ENCODE measurements around the gene TINAGL1.

The TINAGL1 gene

DNA sequence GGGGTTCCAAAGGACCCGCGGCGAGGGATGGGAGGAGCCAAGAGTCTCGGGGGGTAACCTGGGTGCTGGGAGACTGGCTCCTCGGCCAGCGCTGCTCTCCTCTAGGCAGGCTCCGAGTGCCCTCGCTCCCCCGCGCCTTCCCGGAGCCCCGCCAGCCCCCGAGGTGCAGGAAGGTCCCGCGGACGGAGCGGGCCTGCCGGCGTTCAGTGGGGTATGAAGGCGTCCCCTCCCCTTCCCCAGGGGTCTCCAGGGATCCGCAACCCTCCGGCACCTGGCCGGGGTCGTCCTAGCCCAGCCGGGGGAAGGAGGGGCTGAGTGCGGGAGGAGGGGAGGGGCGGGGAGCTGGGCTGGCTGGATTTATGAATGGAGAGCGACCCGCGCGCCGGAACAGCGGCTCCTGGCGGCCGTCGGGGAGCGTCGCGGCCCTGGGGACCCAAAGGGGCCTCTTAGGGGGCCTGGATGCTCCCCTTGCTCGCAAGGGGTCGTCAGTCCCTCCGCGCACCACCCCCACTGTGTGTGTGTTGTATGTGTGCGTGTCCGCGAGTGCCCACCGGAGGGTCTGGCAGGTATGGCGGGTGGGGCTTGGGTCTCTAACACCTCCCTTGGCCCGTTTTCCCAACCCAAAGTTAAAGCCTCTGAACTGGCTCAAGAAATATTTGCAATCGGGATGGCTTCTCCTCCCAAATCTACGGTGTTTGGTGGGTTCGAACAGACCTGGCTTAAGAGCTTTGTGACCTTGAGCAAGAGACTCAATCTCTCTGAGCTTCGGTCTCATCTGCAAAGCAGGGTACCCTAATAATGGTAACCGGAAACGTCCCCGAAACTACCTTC is 41.8 kb downstream of the TINAGL1 start:
- Histone ChIP-seq H3K9me3 (no peaks in the 10 kb centered on the region), H3K27ac (peak overlapping the region; percentile 81), H3K36me3 (no peaks in the 10 kb centered on the region), H4K20me1 (no peaks in the 10 kb centered on the region), H3K4me2 (peak overlapping the region; percentile 98), H3K4me1 (peaks cover 55% of the 10 kb centered on the region), H3K4me3 (peak overlapping the region; percentile 74), H3K9ac (peak overlapping the region; percentile 79), H3K27me3 (peaks cover 8% of the 10 kb centered on the region; the same call in 1 of the 2 replicates)
- no peak for TF ChIP-seq Cebpa-rat (IDR thresholded peaks at IDR 0.05)

DNA sequence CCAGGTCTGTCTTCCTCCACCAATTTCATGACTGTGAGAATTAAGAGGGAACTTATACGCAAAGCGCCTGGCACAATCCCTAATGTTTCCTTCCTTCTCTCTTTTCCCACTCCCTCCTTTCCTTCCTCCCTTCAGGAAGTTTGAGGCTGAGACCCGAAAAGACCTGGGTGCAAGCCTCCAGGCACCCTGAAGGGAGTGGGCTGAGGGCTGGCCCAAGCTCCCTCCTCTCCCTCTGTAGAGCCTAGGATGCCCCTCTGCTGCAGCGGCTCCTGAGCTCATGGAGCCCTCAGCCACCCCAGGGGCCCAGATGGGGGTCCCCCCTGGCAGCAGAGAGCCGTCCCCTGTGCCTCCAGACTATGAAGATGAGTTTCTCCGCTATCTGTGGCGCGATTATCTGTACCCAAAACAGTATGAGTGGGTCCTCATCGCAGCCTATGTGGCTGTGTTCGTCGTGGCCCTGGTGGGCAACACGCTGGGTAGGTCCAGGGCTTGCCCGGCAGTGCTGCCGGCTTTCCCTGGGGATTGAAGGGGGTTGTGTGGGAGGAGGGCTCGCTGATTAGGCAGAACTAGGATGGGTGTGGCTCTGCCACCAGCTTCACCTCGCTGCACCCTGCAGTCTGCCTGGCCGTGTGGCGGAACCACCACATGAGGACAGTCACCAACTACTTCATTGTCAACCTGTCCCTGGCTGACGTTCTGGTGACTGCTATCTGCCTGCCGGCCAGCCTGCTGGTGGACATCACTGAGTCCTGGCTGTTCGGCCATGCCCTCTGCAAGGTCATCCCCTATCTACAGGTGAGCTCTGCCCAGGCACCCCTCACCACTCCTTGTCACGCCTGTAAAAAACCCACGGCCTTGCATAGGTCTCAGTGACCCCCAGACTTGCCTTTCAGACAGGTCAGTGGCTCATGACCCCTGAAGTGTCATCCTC is 42.9 kb downstream of the TINAGL1 start:
- Histone ChIP-seq H3K27ac (peak overlapping the region; percentile 32; the same call in 1 of the 2 replicates), H3K27me3 (peaks cover 8% of the 10 kb centered on the region; the same call in 1 of the 2 replicates), H3K9ac (peak overlapping the region; percentile 31; the same call in 1 of the 2 replicates)

DNA sequence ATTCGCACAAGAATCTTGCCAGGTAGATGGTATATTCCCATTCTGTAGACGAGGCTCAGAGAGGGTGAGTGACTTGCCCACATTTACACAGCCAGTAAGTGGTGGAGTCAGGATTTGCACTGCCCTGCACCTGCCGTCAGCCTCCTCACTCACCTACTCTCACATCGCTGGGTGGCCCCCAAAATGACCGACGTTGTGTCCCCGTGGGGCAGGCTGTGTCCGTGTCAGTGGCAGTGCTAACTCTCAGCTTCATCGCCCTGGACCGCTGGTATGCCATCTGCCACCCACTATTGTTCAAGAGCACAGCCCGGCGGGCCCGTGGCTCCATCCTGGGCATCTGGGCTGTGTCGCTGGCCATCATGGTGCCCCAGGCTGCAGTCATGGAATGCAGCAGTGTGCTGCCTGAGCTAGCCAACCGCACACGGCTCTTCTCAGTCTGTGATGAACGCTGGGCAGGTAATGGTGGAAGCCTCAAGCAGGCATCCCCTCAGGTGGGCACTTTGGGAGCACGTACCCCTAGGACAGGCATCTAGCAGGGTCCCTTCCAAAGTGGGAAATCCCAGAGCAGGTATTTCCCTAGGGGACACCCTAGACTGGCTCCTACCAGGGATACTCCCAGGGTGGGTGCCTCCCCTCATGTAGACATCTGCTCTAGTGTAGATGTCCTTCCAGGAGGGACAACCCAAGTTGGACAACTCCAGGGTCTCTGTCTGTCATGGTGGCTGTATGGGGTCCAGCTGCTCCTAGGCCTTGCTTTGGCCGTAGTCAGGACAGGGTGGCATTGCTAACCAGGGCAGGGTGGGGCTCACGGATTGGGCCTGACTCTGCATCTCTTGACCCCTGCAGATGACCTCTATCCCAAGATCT is 44.5 kb downstream of the TINAGL1 start:
- Histone ChIP-seq H3K27ac (no peak overlapping the region), H3K4me3 (no peak overlapping the region), H3K4me2 (no peak overlapping the region), H3K9ac (no peak overlapping the region), H3K27me3 (peaks cover 8% of the 10 kb centered on the region; the same call in 1 of the 2 replicates), H4K20me1 (no peaks in the 10 kb centered on the region), H3K4me1 (peaks cover 54% of the 10 kb centered on the region), H3K9me3 (no peaks in the 10 kb centered on the region), H3K36me3 (no peaks in the 10 kb centered on the region)
- TF ChIP-seq Cebpa-rat (IDR thresholded peaks at IDR 0.05) = no peak

More for the DNA sequence above, 42.9 kb downstream of the TINAGL1 start:
- H4K20me1 ChIP-seq = no peaks in the 10 kb centered on the region
- TF ChIP-seq Cebpa-rat (IDR thresholded peaks at IDR 0.05) = no peak
- no peak overlapping the region for H3K4me3 ChIP-seq
- peak overlapping the region; percentile 98 for H3K4me2 ChIP-seq
- no peaks in the 10 kb centered on the region for H3K36me3 ChIP-seq
- H3K9me3 ChIP-seq = no peaks in the 10 kb centered on the region
- H3K4me1 ChIP-seq = peaks cover 54% of the 10 kb centered on the region

DNA sequence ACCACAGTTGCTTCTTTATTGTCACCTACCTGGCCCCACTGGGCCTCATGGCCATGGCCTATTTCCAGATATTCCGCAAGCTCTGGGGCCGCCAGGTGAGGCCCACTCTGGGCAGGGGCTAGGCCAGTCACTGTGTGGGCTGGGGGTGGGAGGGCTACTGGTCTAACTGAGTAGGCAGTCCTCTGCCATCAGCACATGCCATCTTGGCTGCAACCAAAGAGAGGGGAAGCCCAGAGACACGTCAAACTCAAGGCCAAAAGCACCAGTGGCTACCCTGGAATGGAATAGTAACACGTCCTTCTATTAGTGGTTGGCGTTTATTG is 45.1 kb downstream of the TINAGL1 start:
- peaks cover 50% of the 10 kb centered on the region for H3K4me1 ChIP-seq
- no peak overlapping the region for H3K27ac ChIP-seq
- no peak overlapping the region for H3K4me2 ChIP-seq
- H3K9ac ChIP-seq = no peak overlapping the region
- H4K20me1 ChIP-seq = no peaks in the 10 kb centered on the region
- H3K9me3 ChIP-seq = no peaks in the 10 kb centered on the region
- H3K27me3 ChIP-seq = peaks cover 8% of the 10 kb centered on the region; the same call in 1 of the 2 replicates
- no peaks in the 10 kb centered on the region for H3K36me3 ChIP-seq
- no peak for TF ChIP-seq Cebpa-rat (IDR thresholded peaks at IDR 0.05)
- H3K4me3 ChIP-seq = no peak overlapping the region

DNA sequence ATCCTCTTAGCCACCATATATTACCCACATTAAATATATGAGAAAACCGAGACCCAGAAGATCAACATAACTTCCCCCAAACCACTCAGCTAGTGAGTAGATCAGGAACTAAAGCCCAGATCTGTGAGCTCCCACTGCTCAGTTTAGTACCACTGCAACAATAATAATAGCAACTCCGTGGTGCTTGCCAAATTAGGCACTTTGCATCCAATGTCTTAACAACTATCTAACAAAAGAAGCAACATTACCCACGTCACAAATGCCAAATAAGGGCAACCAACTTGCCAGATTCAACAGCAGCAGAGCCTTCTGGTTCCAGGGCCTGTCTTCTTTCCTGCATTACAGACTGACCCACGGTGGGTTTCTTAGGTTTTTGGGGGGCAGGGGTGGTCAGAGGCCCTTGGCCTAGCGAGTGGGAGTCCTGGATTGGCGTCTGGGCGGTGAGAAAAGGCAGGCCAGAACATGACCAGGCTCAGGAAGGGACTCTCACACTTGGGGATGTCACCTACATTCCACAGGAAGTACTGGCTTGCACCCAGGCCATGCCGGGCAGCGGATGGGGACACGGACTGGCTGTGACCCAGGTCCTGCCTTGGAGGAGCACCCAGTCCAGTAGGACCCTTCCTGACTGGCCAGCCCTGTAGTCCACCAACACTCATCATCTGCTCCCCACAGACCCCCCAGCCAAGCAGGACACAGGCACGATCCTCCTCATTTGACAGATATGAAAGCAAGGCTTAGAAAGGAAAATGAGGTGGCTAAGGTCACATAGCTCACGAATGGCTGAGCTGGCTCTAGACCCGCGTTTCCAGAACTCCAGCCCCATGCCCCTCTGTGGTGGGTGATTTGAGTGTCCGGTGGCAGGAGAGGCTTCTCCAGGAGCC is 45.8 kb downstream of the TINAGL1 start:
- TF ChIP-seq Cebpa-rat (IDR thresholded peaks at IDR 0.05) = no peak
- peaks cover 48% of the 10 kb centered on the region for H3K4me1 ChIP-seq
- H3K4me2 ChIP-seq = no peak overlapping the region
- 0 out of 2 replicates have a peak, but pooled peaks cover 5% of the 10 kb centered on the region for H3K36me3 ChIP-seq
- no peak overlapping the region for H3K4me3 ChIP-seq
- no peak overlapping the region for H3K27ac ChIP-seq
- no peaks in the 10 kb centered on the region for H4K20me1 ChIP-seq
- H3K9me3 ChIP-seq = no peaks in the 10 kb centered on the region
- H3K27me3 ChIP-seq = peaks cover 2% of the 10 kb centered on the region; the same call in 1 of the 2 replicates
- no peak overlapping the region for H3K9ac ChIP-seq

DNA sequence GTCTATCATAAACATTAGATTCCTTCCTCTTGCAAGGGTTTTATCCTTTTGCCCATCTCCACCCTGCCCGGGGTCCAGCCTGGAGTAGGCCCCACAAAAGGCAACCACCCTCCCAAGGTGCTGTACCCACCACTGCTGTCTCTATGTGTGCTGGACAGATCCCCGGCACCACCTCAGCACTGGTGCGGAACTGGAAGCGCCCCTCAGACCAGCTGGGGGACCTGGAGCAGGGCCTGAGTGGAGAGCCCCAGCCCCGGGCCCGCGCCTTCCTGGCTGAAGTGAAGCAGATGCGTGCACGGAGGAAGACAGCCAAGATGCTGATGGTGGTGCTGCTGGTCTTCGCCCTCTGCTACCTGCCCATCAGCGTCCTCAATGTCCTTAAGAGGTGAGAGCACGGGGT is 47.0 kb downstream of the TINAGL1 start:
- Histone ChIP-seq H3K36me3 (peaks cover 16% of the 10 kb centered on the region), H3K27ac (0 out of 2 replicates have a peak overlapping the region, but pooled peaks have one; percentile 0), H3K4me2 (peak overlapping the region; percentile 41), H3K27me3 (no peaks in the 10 kb centered on the region), H3K4me3 (no peak overlapping the region), H3K9me3 (no peaks in the 10 kb centered on the region), H3K4me1 (peaks cover 47% of the 10 kb centered on the region), H3K9ac (no peak overlapping the region), H4K20me1 (no peaks in the 10 kb centered on the region)
- TF ChIP-seq Cebpa-rat (IDR thresholded peaks at IDR 0.05) = no peak

DNA sequence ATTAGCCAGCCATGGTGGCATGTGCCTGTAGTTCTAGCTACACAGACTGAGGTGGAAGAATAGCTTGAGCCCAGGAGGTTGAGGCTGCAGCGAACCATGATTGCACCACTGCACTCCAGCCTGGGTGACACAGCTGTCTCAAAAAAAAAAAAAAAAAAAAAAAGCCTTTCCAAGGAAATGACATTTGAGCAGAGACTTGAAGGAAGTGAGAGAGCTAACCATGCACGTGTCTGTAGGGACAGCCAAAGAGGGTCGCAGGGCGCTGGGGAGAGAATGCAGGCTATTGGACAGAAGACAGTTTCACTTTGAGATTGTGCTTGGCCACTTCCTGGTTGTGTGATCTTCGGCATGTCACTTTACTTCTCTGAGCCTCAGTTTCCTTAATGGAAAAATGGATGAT is 48.0 kb downstream of the TINAGL1 start:
- Histone ChIP-seq H3K4me2 (peak overlapping the region; percentile 41), H3K4me3 (no peak overlapping the region)

DNA sequence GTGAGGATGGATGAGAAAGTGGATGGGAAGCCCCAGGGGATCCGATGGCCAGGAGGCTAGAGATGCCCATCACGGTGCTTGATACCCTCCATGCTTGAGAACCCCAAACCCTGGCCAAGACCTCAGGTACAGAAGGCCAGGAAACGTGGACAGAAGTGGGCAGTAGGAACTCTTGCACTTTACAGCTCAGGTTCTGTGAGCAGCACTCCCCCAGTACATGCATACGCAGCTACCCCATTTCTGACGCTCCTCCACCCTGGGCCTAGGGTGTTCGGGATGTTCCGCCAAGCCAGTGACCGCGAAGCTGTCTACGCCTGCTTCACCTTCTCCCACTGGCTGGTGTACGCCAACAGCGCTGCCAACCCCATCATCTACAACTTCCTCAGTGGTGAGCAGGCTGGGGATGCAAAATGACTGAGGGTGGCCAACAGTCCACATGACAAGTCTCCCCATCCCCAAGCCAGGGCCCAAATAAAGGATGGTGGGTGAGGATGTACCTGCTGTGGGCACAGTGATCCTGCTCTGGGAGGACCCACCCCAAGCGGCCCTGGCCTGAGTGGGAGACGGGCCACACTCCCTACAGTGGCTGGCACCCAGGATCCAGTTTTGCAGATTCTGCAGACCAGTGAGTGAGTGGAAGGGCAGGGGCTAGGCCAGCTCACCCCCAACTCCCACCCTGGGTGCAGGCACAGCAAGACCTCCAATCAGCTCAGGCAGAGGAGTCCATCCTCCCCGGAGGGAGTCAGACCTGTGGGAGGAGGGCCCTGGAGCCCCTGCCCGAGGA is 48.6 kb downstream of the TINAGL1 start:
- Histone ChIP-seq H3K27me3 (no peaks in the 10 kb centered on the region), H3K27ac (peak overlapping the region; percentile 16; the same call in 1 of the 2 replicates), H3K4me2 (peak overlapping the region; percentile 41), H3K4me1 (peaks cover 31% of the 10 kb centered on the region), H4K20me1 (no peaks in the 10 kb centered on the region), H3K4me3 (no peak overlapping the region), H3K36me3 (peaks cover 32% of the 10 kb centered on the region), H3K9ac (no peak overlapping the region; the same call in 1 of the 2 replicates), H3K9me3 (no peaks in the 10 kb centered on the region)
- no peak for TF ChIP-seq Cebpa-rat (IDR thresholded peaks at IDR 0.05)

More for the DNA sequence above, 48.0 kb downstream of the TINAGL1 start:
- no peak; the same call in 1 of the 2 replicates for TF ChIP-seq Cebpa-rat (IDR thresholded peaks at IDR 0.05)
- H3K9ac ChIP-seq = no peak overlapping the region; the same call in 1 of the 2 replicates
- no peaks in the 10 kb centered on the region for H3K27me3 ChIP-seq
- no peak overlapping the region; the same call in 1 of the 2 replicates for H3K27ac ChIP-seq
- no peaks in the 10 kb centered on the region for H4K20me1 ChIP-seq
- H3K4me1 ChIP-seq = peaks cover 37% of the 10 kb centered on the region
- H3K9me3 ChIP-seq = no peaks in the 10 kb centered on the region
- peaks cover 26% of the 10 kb centered on the region for H3K36me3 ChIP-seq

Data from BLaER1 (cell line).